Endothelial cell (in vitro differentiated cells): Measurements from ENCODE around the gene ATXN3. TPM values are rescaled to one million over a fixed set of nuclear protein-coding genes. Genes with fewer than 3 reads are reported as not detected.
"Not testable (repeated sequence)": the region's sequence is repeated elsewhere in the genome, so short reads cannot be mapped to it uniquely, and the experiment has no call there.

ENCODE experiments used
- DNase-seq: peaks from one replicate; pipeline ENCODE4 v3.0.0; 2021; ENCODE audit warnings: low spot score
- H3K27ac Mint-ChIP-seq: one replicate; pipeline ENCODE4 v1.8.0; 2021; ENCODE audit warnings: mixed read lengths, inconsistent platforms; ENCODE audit not compliant: unreplicated experiment
- H3K27me3 Mint-ChIP-seq: one replicate; pipeline ENCODE4 v1.8.0; 2021; ENCODE audit warnings: mild to moderate bottlenecking, moderate library complexity, mixed read lengths, inconsistent platforms; ENCODE audit not compliant: unreplicated experiment
- H3K36me3 Mint-ChIP-seq: one replicate; pipeline ENCODE4 v1.8.0; 2021; ENCODE audit warnings: mild to moderate bottlenecking, low read depth, mixed read lengths, inconsistent platforms; ENCODE audit not compliant: unreplicated experiment
- H3K4me1 Mint-ChIP-seq: one replicate; pipeline ENCODE4 v1.8.0; 2021; ENCODE audit warnings: mild to moderate bottlenecking, mixed read lengths, inconsistent platforms; ENCODE audit not compliant: unreplicated experiment
- H3K4me3 Mint-ChIP-seq: one replicate; pipeline ENCODE4 v1.8.0; 2021; ENCODE audit warnings: mild to moderate bottlenecking, mixed read lengths, inconsistent platforms; ENCODE audit not compliant: unreplicated experiment
- H3K9me3 Mint-ChIP-seq: one replicate; pipeline ENCODE4 v1.8.0; 2021; ENCODE audit warnings: mixed read lengths, inconsistent platforms; ENCODE audit not compliant: unreplicated experiment
- CTCF ChIP-seq: fragments of 200-600 bp; sonication (generic); IDR thresholded peaks from one replicate; pipeline ENCODE4 v1.5.0; 2021; ENCODE audit warnings: antibody characterized with exemption; ENCODE audit not compliant: unreplicated experiment
- total RNA-seq: library from RNA; stranded (reverse); fragmentation: NEBNext Ultra II Directional; extraction: Animal tissue kit (Norgen Biotek cat#: 25700); gene quantifications from one replicate; pipeline ENCODE4 v1.2.1, GENCODE V29; 2021; ENCODE audit not compliant: unreplicated experiment

The ATXN3 gene
- total RNA-seq, 1 donor from 2014 or later: 32.7 TPM

GRCh38 chr14:92049781-92050180 lies 56.6 kb downstream of the ATXN3 start:
- no peak for DNase-seq
- Mint-ChIP-seq H3K4me3 (no peak overlapping the region), H3K27me3 (peaks cover 5% of the 10 kb centered on the region), H3K9me3 (no peaks in the 10 kb centered on the region), H3K4me1 (peaks cover 7% of the 10 kb centered on the region), H3K27ac (no peak overlapping the region), H3K36me3 (peaks cover 20% of the 10 kb centered on the region)
- TF ChIP-seq CTCF: no peak

- H3K36me3 Mint-ChIP-seq: peaks cover 20% of the 10 kb centered on the region
- not testable (repeated sequence) for H3K27ac Mint-ChIP-seq, H3K9me3 Mint-ChIP-seq, DNase-seq, H3K4me1 Mint-ChIP-seq, H3K4me3 Mint-ChIP-seq, H3K27me3 Mint-ChIP-seq
Measured at GRCh38 chr14:92049221-92049620, 57.2 kb downstream of the ATXN3 start.

GRCh38 chr14:92045904-92046303 lies 60.5 kb downstream of the ATXN3 start:
- H3K27me3 Mint-ChIP-seq, H3K4me1 Mint-ChIP-seq, H3K4me3 Mint-ChIP-seq, H3K27ac Mint-ChIP-seq, H3K9me3 Mint-ChIP-seq, DNase-seq: not testable (repeated sequence)
- peaks cover 20% of the 10 kb centered on the region for H3K36me3 Mint-ChIP-seq

GRCh38 chr14:92041766-92042165 lies 64.6 kb downstream of the ATXN3 start:
- not testable (repeated sequence) for H3K4me3 Mint-ChIP-seq, H3K27me3 Mint-ChIP-seq, H3K27ac Mint-ChIP-seq, H3K36me3 Mint-ChIP-seq, H3K9me3 Mint-ChIP-seq, DNase-seq
- H3K4me1 Mint-ChIP-seq: peaks cover 20% of the 10 kb centered on the region

- Mint-ChIP-seq H3K4me1 (peaks cover 20% of the 10 kb centered on the region), H3K36me3 (no peaks in the 10 kb centered on the region), H3K4me3 (no peak overlapping the region), H3K9me3 (no peaks in the 10 kb centered on the region), H3K27me3 (peaks cover 4% of the 10 kb centered on the region), H3K27ac (no peak overlapping the region)
- TF ChIP-seq CTCF: no peak
- no peak for DNase-seq
Measured at GRCh38 chr14:92041203-92041602, 65.2 kb downstream of the ATXN3 start.

GRCh38 chr14:92040431-92041051 lies 65.8 kb downstream of the ATXN3 start:
- H3K27ac Mint-ChIP-seq: peak overlapping the region; percentile 95
- no peaks in the 10 kb centered on the region for H3K36me3 Mint-ChIP-seq
- no peaks in the 10 kb centered on the region for H3K9me3 Mint-ChIP-seq
- TF ChIP-seq CTCF: no peak
- peak overlapping the region; percentile 98 for H3K4me3 Mint-ChIP-seq
- H3K4me1 Mint-ChIP-seq: peaks cover 20% of the 10 kb centered on the region
- peak; percentile 14 for DNase-seq
- H3K27me3 Mint-ChIP-seq: peaks cover 4% of the 10 kb centered on the region
